GM06990 (cell line): ENCODE data around the gene CHCHD6.

ENCODE experiments used
- DNase-seq: peaks from one replicate; pipeline ENCODE4 v3.0.0-alpha.2; 2011; ENCODE audit not compliant: insufficient read length; ENCODE audit errors: extremely low read depth
- H3K27me3 ChIP-seq: replicated peaks from 2 replicates; pipeline ENCODE4 v1.6.0; 2011; ENCODE audit warnings: low read length; ENCODE audit not compliant: control insufficient read depth, insufficient read depth
- H3K36me3 ChIP-seq: 2 replicates; pipeline ENCODE4 v1.5.1; 2011; ENCODE audit warnings: low read length; ENCODE audit not compliant: control insufficient read depth, insufficient read depth
- H3K4me3 ChIP-seq: replicated peaks from 2 replicates; pipeline ENCODE4 v1.5.1; 2011; ENCODE audit warnings: low read depth, mild to moderate bottlenecking, control low read depth, low read length
- TF ChIP-seq, protein P1 (sequence below): IDR thresholded peaks from 2 replicates; pipeline ENCODE4 v1.5.1; 2011; ENCODE audit warnings: low read length, control low read depth, mild to moderate bottlenecking, inconsistent platforms; ENCODE audit not compliant: insufficient read depth, poor library complexity, severe bottlenecking

CHCHD6 gene

DNA sequence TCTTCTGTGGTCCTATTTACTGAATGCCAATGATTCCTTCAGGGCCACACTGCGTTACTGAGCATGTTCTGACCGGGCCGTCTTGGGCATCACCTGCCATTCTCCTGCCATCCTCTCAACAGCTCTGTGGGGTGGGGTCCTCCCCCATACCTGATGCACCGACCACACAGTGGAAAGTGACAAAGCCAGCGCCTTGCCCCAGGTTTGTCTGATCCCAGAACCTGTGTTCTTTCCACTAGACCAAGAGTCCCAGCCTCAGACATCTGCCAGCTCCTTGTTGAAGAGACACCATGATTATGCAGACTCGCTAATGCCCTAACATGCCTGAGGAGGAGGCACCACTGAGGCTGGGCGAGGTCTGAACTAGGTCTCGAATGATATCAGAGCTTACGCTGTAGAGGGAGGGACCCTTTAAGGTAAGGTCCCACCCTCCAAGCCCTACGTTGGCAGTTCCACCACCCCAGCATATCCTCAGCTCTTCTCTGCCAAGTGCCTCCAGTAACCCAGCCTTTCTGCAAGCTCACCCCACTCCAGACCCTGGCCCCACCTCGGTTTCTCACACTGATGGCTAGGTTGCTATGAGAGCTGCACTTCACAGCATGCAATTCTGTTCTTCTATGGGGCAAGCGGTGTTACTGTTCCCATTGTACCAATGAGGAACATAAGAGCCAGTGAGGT, 249.1 kb downstream of the CHCHD6 start:
- TF ChIP-seq, protein P1, sequence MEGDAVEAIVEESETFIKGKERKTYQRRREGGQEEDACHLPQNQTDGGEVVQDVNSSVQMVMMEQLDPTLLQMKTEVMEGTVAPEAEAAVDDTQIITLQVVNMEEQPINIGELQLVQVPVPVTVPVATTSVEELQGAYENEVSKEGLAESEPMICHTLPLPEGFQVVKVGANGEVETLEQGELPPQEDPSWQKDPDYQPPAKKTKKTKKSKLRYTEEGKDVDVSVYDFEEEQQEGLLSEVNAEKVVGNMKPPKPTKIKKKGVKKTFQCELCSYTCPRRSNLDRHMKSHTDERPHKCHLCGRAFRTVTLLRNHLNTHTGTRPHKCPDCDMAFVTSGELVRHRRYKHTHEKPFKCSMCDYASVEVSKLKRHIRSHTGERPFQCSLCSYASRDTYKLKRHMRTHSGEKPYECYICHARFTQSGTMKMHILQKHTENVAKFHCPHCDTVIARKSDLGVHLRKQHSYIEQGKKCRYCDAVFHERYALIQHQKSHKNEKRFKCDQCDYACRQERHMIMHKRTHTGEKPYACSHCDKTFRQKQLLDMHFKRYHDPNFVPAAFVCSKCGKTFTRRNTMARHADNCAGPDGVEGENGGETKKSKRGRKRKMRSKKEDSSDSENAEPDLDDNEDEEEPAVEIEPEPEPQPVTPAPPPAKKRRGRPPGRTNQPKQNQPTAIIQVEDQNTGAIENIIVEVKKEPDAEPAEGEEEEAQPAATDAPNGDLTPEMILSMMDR: no peak
- Histone ChIP-seq H3K36me3 (no peaks in the 10 kb centered on the region), H3K27me3 (no peaks in the 10 kb centered on the region), H3K4me3 (no peak overlapping the region)
- DNase-seq: no peak

DNA sequence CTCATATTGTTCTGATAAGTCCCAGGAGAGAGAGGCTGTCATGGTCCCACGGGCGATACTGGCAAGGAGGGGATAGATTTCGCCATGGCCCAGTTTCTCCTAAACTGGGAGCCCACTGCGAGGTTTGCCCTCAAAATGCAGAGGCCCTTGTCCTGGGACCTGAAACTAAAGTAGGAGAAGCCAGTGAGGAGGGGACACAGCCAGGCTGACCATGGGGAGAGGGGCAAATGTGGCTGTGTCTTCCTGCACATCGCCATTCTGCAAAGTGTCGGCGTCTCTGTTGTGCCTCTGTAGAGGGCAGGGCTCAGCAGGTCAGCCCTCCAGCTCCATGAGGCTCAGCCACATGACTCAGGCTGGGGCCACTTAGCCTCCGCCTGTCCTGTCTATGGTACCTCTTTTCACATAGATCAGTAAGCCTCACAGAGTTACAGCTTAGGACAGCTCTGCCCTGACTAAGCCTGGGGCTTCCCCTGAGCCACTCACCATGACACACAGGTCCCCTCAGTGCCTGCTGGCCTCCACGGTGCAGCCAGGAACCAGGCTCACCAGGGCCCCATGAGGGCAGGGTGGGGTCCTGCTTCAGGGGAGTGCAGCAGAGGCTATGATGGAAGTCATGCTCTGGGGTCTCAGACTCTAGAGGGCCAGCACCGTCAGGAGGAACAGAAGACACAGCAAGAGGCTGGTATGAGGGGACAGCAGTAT, 250.3 kb downstream of the CHCHD6 start:
- no peaks in the 10 kb centered on the region for H3K27me3 ChIP-seq
- TF ChIP-seq, protein P1: no peak
- H3K36me3 ChIP-seq: no peaks in the 10 kb centered on the region
- no peak for DNase-seq
- H3K4me3 ChIP-seq: no peak overlapping the region

DNA sequence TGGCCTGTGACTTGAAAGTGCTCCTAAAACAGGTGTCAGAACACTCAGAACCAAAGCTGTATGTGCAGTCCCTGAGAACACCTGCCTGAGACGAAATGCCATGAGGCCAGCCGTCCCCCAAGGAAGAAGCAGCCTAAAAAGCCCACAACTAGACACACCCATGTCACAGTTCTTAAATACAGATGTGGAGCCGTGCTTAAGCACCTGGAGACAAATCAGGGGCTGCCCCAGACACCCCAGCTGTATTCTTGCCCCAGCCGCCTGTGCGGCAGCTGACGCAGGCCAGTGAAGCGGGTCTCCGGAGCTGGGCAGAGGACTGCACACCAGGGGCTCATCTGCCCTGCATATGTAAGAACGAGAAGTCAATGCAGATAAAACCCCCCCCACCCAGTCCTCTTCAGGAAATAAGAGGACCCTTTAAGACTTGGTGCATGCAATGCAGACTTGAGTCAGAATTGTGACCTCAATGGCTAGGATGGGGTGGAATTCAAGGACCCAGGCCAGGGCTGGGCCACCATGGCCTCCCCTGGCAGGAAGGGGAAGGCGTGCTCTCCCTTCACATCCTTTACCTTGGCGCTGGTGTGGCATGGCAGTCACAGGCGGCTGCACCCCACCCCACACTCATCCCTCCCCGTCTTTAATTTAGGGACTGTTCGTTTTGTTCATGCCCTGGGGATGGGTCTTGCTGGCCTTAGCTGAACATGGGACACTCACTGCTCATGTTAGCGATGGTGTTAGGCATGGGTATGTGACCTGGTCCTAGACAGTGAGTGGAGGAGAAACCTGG, 251.2 kb downstream of the CHCHD6 start:
- no peak for DNase-seq
- Histone ChIP-seq H3K4me3 (no peak overlapping the region), H3K27me3 (no peaks in the 10 kb centered on the region), H3K36me3 (no peaks in the 10 kb centered on the region)
- TF ChIP-seq, protein P1: no peak

DNA sequence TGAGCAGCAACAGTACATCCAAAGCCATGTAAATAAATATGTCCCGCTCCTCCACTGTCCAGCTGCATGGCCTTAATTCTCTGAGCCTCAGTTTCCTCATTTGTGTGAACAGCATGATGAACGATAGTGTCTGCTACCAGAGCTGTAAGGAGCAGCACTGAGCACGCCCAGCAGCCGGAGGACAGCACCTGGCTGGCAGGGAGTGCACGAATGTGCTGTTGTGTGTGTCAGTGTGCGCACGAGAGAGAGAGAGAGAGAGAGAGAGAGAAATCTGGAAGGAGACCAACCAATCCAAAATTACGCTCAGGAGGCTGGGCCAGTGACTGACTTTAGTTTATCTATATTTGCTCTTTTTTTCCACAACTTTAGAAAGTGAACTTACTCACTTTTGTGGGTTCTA, 252.3 kb downstream of the CHCHD6 start:
- H3K27me3 ChIP-seq: no peaks in the 10 kb centered on the region
- no peak for DNase-seq
- no peak overlapping the region for H3K4me3 ChIP-seq
- TF ChIP-seq, protein P1: no peak
- H3K36me3 ChIP-seq: no peaks in the 10 kb centered on the region

DNA sequence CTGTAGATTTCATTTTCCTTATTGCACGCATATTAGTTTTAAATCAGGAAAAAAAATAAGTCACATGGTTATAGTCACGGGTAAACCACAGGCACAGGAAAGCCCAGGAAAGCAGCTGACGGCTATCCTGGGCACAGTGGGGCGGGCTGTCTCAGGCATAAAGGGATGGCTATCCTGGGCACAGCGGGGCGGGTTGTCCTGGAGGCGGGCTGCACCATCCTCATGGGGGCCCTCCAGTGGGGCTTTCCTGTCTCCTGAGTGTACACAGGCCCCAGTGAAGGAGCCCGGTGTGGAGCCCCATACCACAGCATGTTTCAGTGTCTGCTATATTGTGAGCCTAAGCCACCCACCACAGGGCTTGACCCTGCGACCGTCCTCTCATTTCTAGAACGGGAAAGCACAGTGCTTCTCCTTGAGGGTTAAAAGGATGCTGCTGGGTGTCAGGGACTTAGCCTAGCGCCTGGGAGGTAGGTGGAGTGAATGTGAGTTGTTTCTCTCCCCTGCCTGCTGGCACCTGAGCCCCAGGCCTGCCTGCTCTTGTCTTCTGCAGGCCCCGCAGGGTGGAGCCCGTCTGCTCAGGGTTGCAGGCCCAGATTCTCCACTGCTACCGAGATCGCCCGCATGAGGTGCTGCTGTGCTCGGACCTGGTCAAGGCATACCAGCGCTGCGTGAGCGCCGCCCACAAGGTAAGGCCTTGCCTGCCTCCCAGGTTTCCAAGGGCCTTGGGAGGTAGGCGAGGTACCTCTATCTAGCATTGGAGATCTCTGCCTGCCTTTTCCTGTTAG, 253.0 kb downstream of the CHCHD6 start:
- Histone ChIP-seq H3K27me3 (no peaks in the 10 kb centered on the region), H3K36me3 (no peaks in the 10 kb centered on the region), H3K4me3 (no peak overlapping the region)
- TF ChIP-seq, protein P1: no peak
- no peak for DNase-seq
